T1000 (cell line): ENCODE results near the gene TNFRSF19.

Experiments
- DNase-seq: peaks from one replicate; lab custom pipeline; 2025; ENCODE audit warnings: mixed read lengths; lab: John Stamatoyannopoulos, UW

Gene TNFRSF19

GRCh38 chr13:23684647-23685046 is 114.4 kb downstream of the TNFRSF19 start:
- DNase-seq: no peak

- no peak for DNase-seq
Measured at GRCh38 chr13:23685416-23685815, 115.2 kb downstream of the TNFRSF19 start.

DNA sequence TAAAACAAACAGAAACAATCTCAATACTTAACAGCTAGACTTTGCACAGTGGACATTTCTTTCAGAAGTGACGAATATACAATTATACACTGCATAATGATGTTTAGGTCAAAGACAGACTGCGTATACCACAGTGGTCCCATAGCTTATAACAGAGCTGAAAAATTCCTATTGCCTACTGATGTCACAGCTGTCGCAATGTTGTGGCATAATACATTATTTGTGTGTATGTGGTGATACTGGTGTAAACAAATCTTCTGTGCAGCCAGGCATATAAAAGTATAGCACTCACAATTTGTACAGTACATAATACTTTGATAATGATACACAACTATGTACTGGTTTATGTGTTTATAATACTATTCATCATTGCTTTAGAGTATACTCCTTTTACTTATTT is 116.7 kb downstream of the TNFRSF19 start:
- DNase-seq: no peak

- DNase-seq: no peak
Measured at GRCh38 chr13:23687614-23688013, 117.4 kb downstream of the TNFRSF19 start.

GRCh38 chr13:23688336-23688735 is 118.1 kb downstream of the TNFRSF19 start:
- no peak for DNase-seq

DNA sequence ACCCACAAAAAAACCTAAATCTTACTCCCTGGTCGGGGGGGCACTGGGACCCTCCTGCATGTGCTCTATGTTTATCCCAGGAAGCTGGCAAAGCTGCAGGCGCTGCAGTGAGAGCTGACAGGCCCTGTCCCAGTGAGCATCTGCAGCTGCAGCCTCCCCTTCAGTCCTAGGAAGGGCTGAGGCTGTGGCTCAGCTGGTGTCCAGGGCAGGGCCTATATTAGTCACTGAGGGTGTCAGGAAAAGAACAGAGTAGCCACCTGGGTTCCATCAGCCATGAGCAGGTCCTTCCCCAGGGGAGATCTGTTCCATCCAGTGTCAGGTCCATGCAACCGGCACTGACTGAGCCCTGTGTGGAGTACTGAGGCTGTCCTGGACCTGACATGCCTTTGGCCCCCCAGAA is 120.5 kb downstream of the TNFRSF19 start:
- DNase-seq: no peak

DNA sequence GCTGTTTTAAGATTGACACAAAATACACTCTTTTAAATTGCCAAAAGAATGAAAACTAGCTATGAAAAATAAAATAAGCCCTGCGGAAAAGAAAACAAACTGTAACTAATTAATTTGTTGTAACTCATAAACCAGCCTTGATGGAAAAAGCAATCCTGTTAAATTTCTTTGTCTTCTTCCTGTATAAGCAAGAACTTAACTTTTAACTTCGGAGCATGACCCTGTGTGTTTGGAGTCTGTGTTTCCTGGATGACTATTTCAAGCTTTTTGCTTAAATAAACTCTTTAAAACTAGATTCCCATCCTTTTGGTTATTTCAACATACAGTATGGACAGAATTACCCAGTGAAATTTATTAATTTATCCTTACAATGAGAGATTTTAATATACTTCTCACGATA is 122.6 kb downstream of the TNFRSF19 start:
- no peak for DNase-seq

DNA sequence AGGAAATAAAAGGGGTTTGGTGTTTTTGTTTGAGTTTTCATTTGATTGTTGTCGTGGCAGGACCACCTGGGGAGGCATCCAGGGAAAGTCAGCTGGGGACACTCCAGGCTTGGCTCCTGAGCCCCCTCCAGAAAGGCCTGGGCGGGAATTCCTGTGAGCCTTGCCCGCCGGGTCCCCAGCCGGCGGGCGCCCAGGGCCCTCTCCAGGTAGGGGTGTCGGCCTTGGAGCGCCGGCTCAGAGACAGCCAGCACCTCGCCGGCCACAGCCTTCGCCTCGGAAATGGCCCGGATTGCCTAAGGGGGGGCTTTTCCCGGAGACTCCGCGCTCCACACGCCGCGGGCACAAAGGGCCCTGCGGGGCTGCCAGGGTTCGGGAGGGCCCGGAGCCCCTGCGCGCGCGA is 125.0 kb downstream of the TNFRSF19 start:
- DNase-seq: no peak

GRCh38 chr13:23695711-23696464 is 125.7 kb downstream of the TNFRSF19 start:
- DNase-seq: no peak

- DNase-seq: no peak
Measured at GRCh38 chr13:23696610-23697009, 126.4 kb downstream of the TNFRSF19 start.

DNA sequence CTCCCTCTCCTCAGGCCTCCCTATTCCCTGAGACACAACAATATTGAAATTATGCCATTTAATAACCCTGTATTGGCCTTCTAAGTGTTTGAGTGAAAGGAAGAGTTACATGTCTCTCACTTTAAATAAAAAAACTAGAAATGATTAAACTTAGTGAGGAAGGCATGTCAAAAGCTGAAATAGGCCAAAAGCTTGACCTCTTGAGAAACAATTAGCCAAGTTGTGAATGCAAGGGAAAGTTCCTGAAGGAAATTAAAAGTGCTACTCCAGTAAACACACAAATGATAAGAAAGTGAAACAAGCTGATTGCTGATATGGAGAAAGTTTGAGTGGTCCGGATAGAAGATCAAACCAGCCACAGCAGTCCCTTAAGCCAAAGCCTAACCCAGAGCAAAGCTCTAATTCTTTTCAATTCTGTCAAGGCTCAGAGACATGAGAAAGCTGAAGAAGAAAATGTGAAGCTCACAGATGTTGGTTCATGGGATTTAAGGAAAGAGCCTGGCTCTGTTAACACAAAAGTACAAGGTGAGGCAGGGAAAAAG is 127.6 kb downstream of the TNFRSF19 start:
- no peak for DNase-seq

DNA sequence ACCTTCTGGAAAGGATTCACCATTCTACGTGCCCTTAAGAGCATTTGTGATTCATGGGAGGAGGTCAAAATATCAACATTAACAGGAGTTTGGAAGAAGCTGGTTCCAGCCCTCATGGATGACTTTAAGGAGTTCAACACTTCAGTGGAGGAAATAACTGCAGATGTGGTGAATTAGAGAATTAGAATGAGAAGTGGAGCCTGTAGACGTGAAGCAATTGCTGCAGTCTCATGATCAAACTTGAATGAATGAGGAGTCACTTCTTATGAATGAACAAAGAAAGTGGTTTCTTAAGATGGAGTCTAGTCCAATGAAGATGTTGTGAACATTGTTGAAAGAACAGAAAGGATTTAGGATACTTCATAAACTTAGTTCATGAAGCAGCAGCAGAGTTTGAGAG is 129.1 kb downstream of the TNFRSF19 start:
- DNase-seq: no peak

- DNase-seq: no peak
Measured at GRCh38 chr13:23701186-23701585, 131.0 kb downstream of the TNFRSF19 start.

- peak; percentile 73 for DNase-seq
Measured at GRCh38 chr13:23701636-23702035, 131.4 kb downstream of the TNFRSF19 start.

DNA sequence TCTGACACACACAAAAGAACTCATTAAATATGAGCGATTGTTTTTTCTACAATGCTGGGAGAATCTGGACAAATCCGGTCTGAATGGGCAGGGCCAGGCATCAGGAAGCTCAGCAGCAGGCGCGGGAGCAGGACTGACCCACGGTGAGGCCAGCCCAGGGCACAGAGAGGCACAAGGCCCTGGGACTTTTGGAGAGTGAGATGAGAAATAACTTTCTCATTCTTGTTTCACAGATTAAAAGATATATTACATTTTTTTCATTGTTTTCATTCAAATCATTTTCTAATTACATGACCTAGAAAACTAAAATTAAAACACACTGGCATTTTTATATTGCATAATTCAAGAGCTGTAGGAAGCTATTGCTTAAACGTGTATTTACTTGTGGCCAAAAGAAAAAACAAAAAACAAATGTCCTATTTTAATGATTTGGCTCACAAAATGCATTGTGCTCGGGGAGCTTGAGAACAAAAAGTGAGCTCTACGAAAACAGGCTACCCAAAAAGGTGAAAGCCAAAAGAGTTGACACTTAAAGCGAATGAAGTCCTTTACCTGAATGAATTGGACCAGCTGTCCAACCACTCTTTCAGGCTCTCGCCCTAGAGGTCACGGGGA is 133.1 kb downstream of the TNFRSF19 start:
- DNase-seq: no peak

GRCh38 chr13:23705583-23705982 is 135.4 kb downstream of the TNFRSF19 start:
- DNase-seq: no peak

GRCh38 chr13:23707674-23708073 is 137.5 kb downstream of the TNFRSF19 start:
- DNase-seq: no peak

DNA sequence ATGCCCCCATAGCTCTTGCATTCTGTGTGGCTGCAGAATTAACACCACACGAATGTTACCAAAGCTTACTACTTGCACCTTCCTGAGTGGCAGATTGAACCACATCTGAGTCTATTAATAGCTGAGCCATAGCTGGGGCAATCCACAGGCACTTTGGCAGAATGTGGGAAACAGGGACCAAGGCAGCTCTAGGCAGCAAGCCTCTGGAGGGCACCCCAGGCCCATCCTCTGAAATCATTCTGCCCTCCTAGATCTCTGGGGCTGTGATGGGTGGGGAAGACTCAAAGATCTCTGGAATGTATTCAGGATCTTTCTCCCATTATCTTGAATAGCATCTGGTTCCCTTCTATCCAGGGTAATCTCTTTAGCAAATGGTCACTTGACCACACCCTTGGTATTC is 139.3 kb downstream of the TNFRSF19 start:
- DNase-seq: no peak

DNA sequence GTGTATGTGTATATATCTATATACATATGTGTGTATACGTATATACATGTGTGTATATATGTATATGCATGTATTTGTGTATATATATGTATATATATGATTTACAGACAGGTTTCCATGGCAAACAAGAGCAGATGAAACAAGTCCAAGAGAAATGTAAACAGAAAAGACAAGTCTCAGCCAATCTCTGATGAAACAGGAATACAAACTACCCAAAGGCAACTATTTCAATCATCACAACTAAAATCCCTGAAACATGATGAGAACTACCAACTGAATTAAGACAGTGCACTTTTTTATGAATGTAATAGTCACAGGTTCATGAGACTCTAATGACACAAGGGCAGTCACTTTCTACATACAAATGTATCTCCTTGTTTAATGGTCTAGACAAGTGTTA is 140.2 kb downstream of the TNFRSF19 start:
- no peak for DNase-seq

DNA sequence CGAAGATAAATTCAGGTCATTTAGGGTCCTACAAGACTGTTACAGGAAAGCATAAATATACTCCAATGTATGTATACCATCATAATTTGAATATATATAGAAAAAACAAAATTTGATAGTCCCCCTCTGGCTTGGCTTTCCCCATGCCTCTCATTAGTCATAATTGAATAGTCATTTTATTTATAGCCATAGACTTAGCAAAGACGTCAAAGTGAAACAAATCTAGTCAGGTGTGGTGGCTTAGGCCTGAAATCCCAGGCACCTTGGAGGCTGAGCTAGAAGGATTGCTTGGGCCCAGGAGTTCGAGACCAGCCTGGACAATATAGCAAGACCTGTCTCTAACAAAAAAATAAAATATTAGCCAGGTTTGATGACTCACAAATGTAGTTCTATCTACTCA is 141.1 kb downstream of the TNFRSF19 start:
- no peak for DNase-seq

- DNase-seq: no peak
Measured at GRCh38 chr13:23714672-23715071, 144.5 kb downstream of the TNFRSF19 start.

GRCh38 chr13:23715092-23715761 is 145.0 kb downstream of the TNFRSF19 start:
- DNase-seq: no peak

- DNase-seq: no peak
Measured at GRCh38 chr13:23715762-23716235, 145.6 kb downstream of the TNFRSF19 start.
